Astrocyte (in vitro differentiated cells and primary cell): ENCODE data around the gene MAPK8IP3.

Experiments
- EZH2 ChIP-seq: IDR thresholded peaks from 2 replicates; pipeline ENCODE4 v1.6.1; 2012; ENCODE audit warnings: mild to moderate bottlenecking, low read length, inconsistent platforms; ENCODE audit not compliant: insufficient read depth
- TF ChIP-seq, protein P1 (sequence below): IDR thresholded peaks from 2 replicates; pipeline ENCODE4 v1.5.1; 2011; ENCODE audit warnings: low read depth, mild to moderate bottlenecking, inconsistent platforms, low read length, moderate library complexity; ENCODE audit not compliant: insufficient read depth

DNA sequence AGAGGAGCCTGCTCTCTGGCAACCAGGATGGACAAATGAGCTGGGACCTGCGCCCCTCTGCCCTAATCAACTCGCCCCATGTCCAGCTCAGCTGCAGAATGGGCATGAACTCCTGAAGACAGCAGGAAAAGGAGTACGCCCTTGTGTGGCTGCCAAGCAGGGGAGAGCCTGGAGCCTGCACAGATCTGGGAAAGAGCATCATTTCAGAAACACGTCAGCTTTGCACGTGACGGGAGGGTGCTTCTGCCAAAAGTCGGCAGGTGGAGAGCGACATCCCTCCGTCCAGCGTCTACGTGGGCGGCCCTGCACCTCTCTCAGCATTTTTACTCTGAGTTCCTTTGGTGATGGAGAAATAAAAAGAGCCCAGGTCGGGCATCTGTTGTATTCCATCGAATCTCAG, 46.9 kb downstream of the MAPK8IP3 start:
- TF ChIP-seq, protein P1, sequence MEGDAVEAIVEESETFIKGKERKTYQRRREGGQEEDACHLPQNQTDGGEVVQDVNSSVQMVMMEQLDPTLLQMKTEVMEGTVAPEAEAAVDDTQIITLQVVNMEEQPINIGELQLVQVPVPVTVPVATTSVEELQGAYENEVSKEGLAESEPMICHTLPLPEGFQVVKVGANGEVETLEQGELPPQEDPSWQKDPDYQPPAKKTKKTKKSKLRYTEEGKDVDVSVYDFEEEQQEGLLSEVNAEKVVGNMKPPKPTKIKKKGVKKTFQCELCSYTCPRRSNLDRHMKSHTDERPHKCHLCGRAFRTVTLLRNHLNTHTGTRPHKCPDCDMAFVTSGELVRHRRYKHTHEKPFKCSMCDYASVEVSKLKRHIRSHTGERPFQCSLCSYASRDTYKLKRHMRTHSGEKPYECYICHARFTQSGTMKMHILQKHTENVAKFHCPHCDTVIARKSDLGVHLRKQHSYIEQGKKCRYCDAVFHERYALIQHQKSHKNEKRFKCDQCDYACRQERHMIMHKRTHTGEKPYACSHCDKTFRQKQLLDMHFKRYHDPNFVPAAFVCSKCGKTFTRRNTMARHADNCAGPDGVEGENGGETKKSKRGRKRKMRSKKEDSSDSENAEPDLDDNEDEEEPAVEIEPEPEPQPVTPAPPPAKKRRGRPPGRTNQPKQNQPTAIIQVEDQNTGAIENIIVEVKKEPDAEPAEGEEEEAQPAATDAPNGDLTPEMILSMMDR: no peak
- TF ChIP-seq EZH2: no peak
